Erythroblast (primary cell): ENCODE data around the gene PCDHB4.
"Not testable (repeated sequence)": the region's sequence is repeated elsewhere in the genome, so short reads cannot be mapped to it uniquely, and the experiment has no call there.

Source experiments
- GATA1 ChIP-seq: IDR thresholded peaks from 2 replicates; pipeline ENCODE4 v1.6.1; 2011; ENCODE audit warnings: low read depth, mild to moderate bottlenecking, control low read depth, low read length, moderate library complexity
- POLR2A ChIP-seq: IDR thresholded peaks from 2 replicates; pipeline ENCODE4 v1.6.1; 2011; ENCODE audit warnings: mild to moderate bottlenecking, low read length

- TF ChIP-seq POLR2A, GATA1: not testable (repeated sequence)
These were observed 35.7 kb downstream of the PCDHB4 start for GRCh38 chr5:141157356-141157755.
